WTC11 (cell line): ENCODE measurements around the gene EPHB3. TPM values are rescaled to one million over a fixed set of nuclear protein-coding genes. Genes with fewer than 3 reads are reported as not detected.

Experiments used
- ATAC-seq: fragments of 200-7000 bp; cut with Tn5 transposase; 2 replicates; pipeline ENCODE4 v1.10.0; 2021; ENCODE audit warnings: mild to moderate bottlenecking, moderate library complexity
- CTCF ChIA-PET: fragments of 300-600 bp; sonication (Branson Sonifier 250); formaldehyde crosslinking; loops from one replicate; lab custom pipeline; 2021; ENCODE audit warnings: antibody characterized with exemption; lab: Charles Lee
- POLR2A ChIA-PET: fragments of 350-600 bp; sonication (Branson Sonifier 250); formaldehyde crosslinking; loops from one replicate; lab custom pipeline; 2021; ENCODE audit warnings: antibody characterized with exemption; lab: Charles Lee
- DNase-seq: peaks from one replicate; pipeline ENCODE4 v3.0.0; 2021; ENCODE audit warnings: low spot score
- H3K27ac Mint-ChIP-seq: 2 replicates; pipeline ENCODE4 v1.8.0; 2021; ENCODE audit warnings: mixed read lengths
- H3K27me3 Mint-ChIP-seq: 2 replicates; pipeline ENCODE4 v1.8.0; 2021; ENCODE audit warnings: low read depth, mild to moderate bottlenecking, moderate library complexity, mixed read lengths
- H3K36me3 Mint-ChIP-seq: 2 replicates; pipeline ENCODE4 v1.8.0; 2021; ENCODE audit warnings: mixed read lengths
- H3K4me1 Mint-ChIP-seq: 2 replicates; pipeline ENCODE4 v1.8.0; 2022; ENCODE audit warnings: mixed read lengths
- H3K4me3 Mint-ChIP-seq: 2 replicates; pipeline ENCODE4 v1.8.0; 2021; ENCODE audit warnings: mild to moderate bottlenecking, moderate library complexity, mixed read lengths
- H3K9me3 Mint-ChIP-seq: 2 replicates; pipeline ENCODE4 v1.8.0; 2021; ENCODE audit warnings: mixed read lengths
- ARID4B ChIP-seq: sonication (generic); formaldehyde crosslinking; IDR thresholded peaks from 2 replicates; pipeline ENCODE4 v1.8.0; 2023; ENCODE audit warnings: missing genetic modification reagents, mild to moderate bottlenecking, borderline replicate concordance
- CTCF ChIP-seq: fragments of 200-600 bp; IDR thresholded peaks from 2 replicates; pipeline ENCODE4 v1.8.0; 2022; ENCODE audit warnings: antibody characterized with exemption
- E2F4 ChIP-seq: sonication (generic); formaldehyde crosslinking; IDR thresholded peaks from 2 replicates; pipeline ENCODE4 v1.8.1; 2022; ENCODE audit warnings: low read depth, mild to moderate bottlenecking, moderate library complexity, missing genetic modification reagents, borderline replicate concordance
- ESRRA ChIP-seq: sonication (generic); formaldehyde crosslinking; IDR thresholded peaks from 2 replicates; pipeline ENCODE4 v1.8.1; 2022; ENCODE audit warnings: mild to moderate bottlenecking, missing genetic modification reagents, borderline replicate concordance
- ETV6 ChIP-seq: sonication (generic); formaldehyde crosslinking; IDR thresholded peaks from 2 replicates; pipeline ENCODE4 v1.8.1; 2022; ENCODE audit warnings: mild to moderate bottlenecking, missing genetic modification reagents
- GTF2I ChIP-seq: fragments of 250-450 bp; sonication (Bioruptor Pico); conservative IDR thresholded peaks from 2 replicates; pipeline ENCODE4 v1.4.0; 2021; ENCODE audit warnings: mild to moderate bottlenecking
- KAT7 ChIP-seq: sonication (generic); formaldehyde crosslinking; IDR thresholded peaks from 2 replicates; pipeline ENCODE4 v1.8.1; 2023; ENCODE audit warnings: missing genetic modification reagents, mild to moderate bottlenecking, borderline replicate concordance
- NR3C1 ChIP-seq: sonication (generic); formaldehyde crosslinking; conservative IDR thresholded peaks from 2 replicates; pipeline ENCODE4 v1.8.1; 2023; ENCODE audit warnings: low read depth, mild to moderate bottlenecking, missing genetic modification reagents
- PREB ChIP-seq: sonication (generic); formaldehyde crosslinking; IDR thresholded peaks from 2 replicates; pipeline ENCODE4 v1.8.1; 2022; ENCODE audit warnings: mild to moderate bottlenecking, missing genetic modification reagents, moderate library complexity, borderline replicate concordance
- RELA ChIP-seq: sonication (generic); formaldehyde crosslinking; IDR thresholded peaks from 2 replicates; pipeline ENCODE4 v1.8.1; 2022; ENCODE audit warnings: missing genetic modification reagents, mild to moderate bottlenecking, borderline replicate concordance
- RORB ChIP-seq: fragments of 250-450 bp; sonication (Bioruptor Pico); IDR thresholded peaks from 2 replicates; pipeline ENCODE4 v1.9.0; 2021; ENCODE audit warnings: mild to moderate bottlenecking
- USF1 ChIP-seq: sonication (generic); formaldehyde crosslinking; IDR thresholded peaks from 2 replicates; pipeline ENCODE4 v1.8.0; 2022; ENCODE audit warnings: mild to moderate bottlenecking, missing genetic modification reagents
- USF2 ChIP-seq: sonication (generic); formaldehyde crosslinking; IDR thresholded peaks from 2 replicates; pipeline ENCODE4 v1.8.1; 2023; ENCODE audit warnings: mild to moderate bottlenecking, missing genetic modification reagents, moderate library complexity
- ZMAT4 ChIP-seq: fragments of 250-450 bp; sonication (Bioruptor Pico); IDR thresholded peaks from 2 replicates; pipeline ENCODE4 v1.9.0; 2021; ENCODE audit warnings: mild to moderate bottlenecking
- ZNF425 ChIP-seq: fragments of 250-450 bp; sonication (Bioruptor Pico); conservative IDR thresholded peaks from 2 replicates; pipeline ENCODE4 v1.9.0; 2021; ENCODE audit warnings: mild to moderate bottlenecking
- ZNF671 ChIP-seq: fragments of 250-450 bp; sonication (Bioruptor Pico); IDR thresholded peaks from 2 replicates; pipeline ENCODE4 v1.8.0; 2021; ENCODE audit warnings: mild to moderate bottlenecking
- ZSCAN18 ChIP-seq: fragments of 250-450 bp; sonication (Bioruptor Pico); IDR thresholded peaks from 2 replicates; pipeline ENCODE4 v2.1.2; 2022; ENCODE audit warnings: mild to moderate bottlenecking, moderate library complexity
- total RNA-seq: library from RNA; stranded (reverse); gene quantifications from 3 replicates; pipeline ENCODE4 v1.2.3, GENCODE V29; 2021

EPHB3 gene
- total RNA-seq, 1 experiment from 2014 or later = 11.4 TPM

- ATAC-seq = no peak
- no peak for DNase-seq
- no peak for TF ChIP-seq ZNF671 (CRISPR knock-in tag)
- no peak for TF ChIP-seq PREB
- TF ChIP-seq CTCF = no peak
- TF ChIP-seq ESRRA (CRISPR knock-in tag) = no peak
- TF ChIP-seq ZMAT4 (CRISPR knock-in tag) = no peak
- no peak for TF ChIP-seq E2F4
- TF ChIP-seq ARID4B (CRISPR knock-in tag) = no peak
- TF ChIP-seq USF2 = no peak
- TF ChIP-seq NR3C1 (CRISPR knock-in tag) = no peak
- no peak for TF ChIP-seq ZNF425 (CRISPR knock-in tag)
- no peak for TF ChIP-seq GTF2I (CRISPR knock-in tag)
- no peak for TF ChIP-seq ETV6 (CRISPR knock-in tag)
- TF ChIP-seq USF1 (CRISPR knock-in tag) = no peak
- no peak for TF ChIP-seq KAT7 (CRISPR knock-in tag)
- TF ChIP-seq RORB (CRISPR knock-in tag) = no peak
- TF ChIP-seq ZSCAN18 = no peak
- TF ChIP-seq RELA (CRISPR knock-in tag) = no peak
- TF ChIP-seq, all 79 proteins: peak for 0
- no peak overlapping the region for H3K27ac Mint-ChIP-seq
- POLR2A ChIA-PET = interaction anchor here (0.6 to 1.2 kb wide), 2 partner anchors 27 to 173 kb away, joined by 3 to 5 read pairs; no protein-coding TSS in a partner anchor
- CTCF ChIA-PET = interaction anchor here (1.3 to 2.9 kb wide), 2 partner anchors 18 to 110 kb away, joined by 3 to 21 read pairs; partner anchors contain the start of gene EPHB3
- H3K36me3 Mint-ChIP-seq = peaks cover 12% of the 10 kb centered on the region
- H3K27me3 Mint-ChIP-seq = peaks cover 22% of the 10 kb centered on the region
- no peak overlapping the region for H3K4me3 Mint-ChIP-seq
- H3K9me3 Mint-ChIP-seq = no peaks in the 10 kb centered on the region
- H3K4me1 Mint-ChIP-seq = peaks cover 47% of the 10 kb centered on the region
Measured at GRCh38 chr3:184579513-184579912, 17.9 kb downstream of the EPHB3 start.
